ENCODE results near the gene TBC1D10B.
"Not testable (repeated sequence)": the region's sequence is repeated elsewhere in the genome, so short reads cannot be mapped to it uniquely, and the experiment has no call there.

TBC1D10B gene

GRCh38 chr16:30324220-30324619 is 46.1 kb downstream of the TBC1D10B start:
- DNase-seq: not testable (repeated sequence)

- DNase-seq: not testable (repeated sequence)
Observed at GRCh38 chr16:30318647-30319046, 51.6 kb downstream of the TBC1D10B start.

GRCh38 chr16:30310937-30311336 is 59.4 kb downstream of the TBC1D10B start:
- not testable (repeated sequence) for DNase-seq

GRCh38 chr16:30309255-30309654 is 61.0 kb downstream of the TBC1D10B start:
- DNase-seq: not testable (repeated sequence)

All from activated naive CD4-positive, alpha-beta T cell treated with Interleukin-2 at 50 U/mL for 16 hours (primary cell).